ENCODE measurements around the gene AWAT2.

GRCh38 chrX:70079297-70079696, 29.6 kb upstream of the AWAT2 start:
- TF ChIP-seq, protein P1, sequence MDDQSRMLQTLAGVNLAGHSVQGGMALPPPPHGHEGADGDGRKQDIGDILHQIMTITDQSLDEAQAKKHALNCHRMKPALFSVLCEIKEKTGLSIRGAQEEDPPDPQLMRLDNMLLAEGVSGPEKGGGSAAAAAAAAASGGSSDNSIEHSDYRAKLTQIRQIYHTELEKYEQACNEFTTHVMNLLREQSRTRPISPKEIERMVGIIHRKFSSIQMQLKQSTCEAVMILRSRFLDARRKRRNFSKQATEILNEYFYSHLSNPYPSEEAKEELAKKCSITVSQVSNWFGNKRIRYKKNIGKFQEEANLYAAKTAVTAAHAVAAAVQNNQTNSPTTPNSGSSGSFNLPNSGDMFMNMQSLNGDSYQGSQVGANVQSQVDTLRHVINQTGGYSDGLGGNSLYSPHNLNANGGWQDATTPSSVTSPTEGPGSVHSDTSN (CRISPR knock-in tag; IDR thresholded peaks at IDR 0.05) = no peak
- TF ChIP-seq ZNF624 (tag by site-specific recombination; IDR thresholded peaks at IDR 0.05) = no peak
- TF ChIP-seq REST (tag by site-specific recombination; IDR thresholded peaks at IDR 0.05) = no peak
- no peak for TF ChIP-seq CTCF (tag by site-specific recombination; IDR thresholded peaks at IDR 0.05)
- TF ChIP-seq ZNF830 (tag by site-specific recombination; IDR thresholded peaks at IDR 0.05; ENCODE audit: low read depth) = no peak
- no peak for TF ChIP-seq ZNF239 (tag by site-specific recombination; IDR thresholded peaks at IDR 0.05)
- TF ChIP-seq PRDM1 (tag by site-specific recombination; IDR thresholded peaks at IDR 0.05) = no peak
- TF ChIP-seq SALL2 (tag by site-specific recombination; IDR thresholded peaks at IDR 0.05; ENCODE audit: borderline replicate concordance) = no peak

All from HEK293 (cell line).